WERI-Rb-1 (cell line): Measurements from ENCODE around the gene METTL24.

Experiments used
- DNase-seq: peaks from one replicate; pipeline ENCODE4 v3.0.0-alpha.2; 2020
- H3K27ac ChIP-seq: fragments of 250-450 bp; sonication (Bioruptor Pico); 2 replicates; pipeline ENCODE4 v1.5.1; 2020; ENCODE audit warnings: mild to moderate bottlenecking, moderate library complexity
- H3K27me3 ChIP-seq: fragments of 250-450 bp; sonication (Bioruptor Pico); 2 replicates; pipeline ENCODE4 v1.5.1; 2021; ENCODE audit warnings: mild to moderate bottlenecking, low read depth, moderate library complexity; ENCODE audit not compliant: insufficient read depth, severe bottlenecking
- H3K36me3 ChIP-seq: fragments of 250-450 bp; sonication (Bioruptor Pico); 2 replicates; pipeline ENCODE4 v1.5.1; 2020; ENCODE audit warnings: mild to moderate bottlenecking, moderate library complexity
- H3K4me3 ChIP-seq: 2 replicates; pipeline ENCODE4 v1.5.1; 2011; ENCODE audit warnings: low read depth, mild to moderate bottlenecking, control low read depth, low read length
- H3K9me3 ChIP-seq: fragments of 250-450 bp; sonication (Bioruptor Pico); 2 replicates; pipeline ENCODE4 v1.5.1; 2021; ENCODE audit warnings: mild to moderate bottlenecking, moderate library complexity; ENCODE audit not compliant: severe bottlenecking
- TF ChIP-seq, protein P1 (sequence below): IDR thresholded peaks from 2 replicates; pipeline ENCODE4 v1.5.1; 2011; ENCODE audit warnings: low read depth, mild to moderate bottlenecking, control low read depth, inconsistent platforms, low read length

Gene METTL24

DNA sequence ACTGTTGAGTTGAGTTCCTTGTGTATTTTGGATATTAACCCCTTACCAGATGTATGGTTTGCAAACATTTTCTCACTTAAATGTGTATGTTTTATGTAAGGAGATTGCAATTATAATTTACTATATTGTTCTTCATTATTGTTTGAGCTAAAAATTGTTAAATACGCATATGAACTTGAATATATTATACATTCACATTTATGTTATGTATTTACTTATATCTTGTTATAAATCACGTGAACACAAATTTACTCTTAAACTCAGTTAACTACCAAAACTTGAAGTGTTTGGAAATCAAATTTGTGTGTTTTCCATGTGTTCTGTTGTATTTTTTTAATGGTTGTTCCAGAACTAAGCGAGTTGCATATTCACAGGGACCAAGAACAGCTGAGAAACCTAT lies 159.6 kb downstream of the METTL24 start:
- Histone ChIP-seq H3K4me3 (no peak overlapping the region), H3K36me3 (peaks cover 3% of the 10 kb centered on the region)
- TF ChIP-seq, protein P1, sequence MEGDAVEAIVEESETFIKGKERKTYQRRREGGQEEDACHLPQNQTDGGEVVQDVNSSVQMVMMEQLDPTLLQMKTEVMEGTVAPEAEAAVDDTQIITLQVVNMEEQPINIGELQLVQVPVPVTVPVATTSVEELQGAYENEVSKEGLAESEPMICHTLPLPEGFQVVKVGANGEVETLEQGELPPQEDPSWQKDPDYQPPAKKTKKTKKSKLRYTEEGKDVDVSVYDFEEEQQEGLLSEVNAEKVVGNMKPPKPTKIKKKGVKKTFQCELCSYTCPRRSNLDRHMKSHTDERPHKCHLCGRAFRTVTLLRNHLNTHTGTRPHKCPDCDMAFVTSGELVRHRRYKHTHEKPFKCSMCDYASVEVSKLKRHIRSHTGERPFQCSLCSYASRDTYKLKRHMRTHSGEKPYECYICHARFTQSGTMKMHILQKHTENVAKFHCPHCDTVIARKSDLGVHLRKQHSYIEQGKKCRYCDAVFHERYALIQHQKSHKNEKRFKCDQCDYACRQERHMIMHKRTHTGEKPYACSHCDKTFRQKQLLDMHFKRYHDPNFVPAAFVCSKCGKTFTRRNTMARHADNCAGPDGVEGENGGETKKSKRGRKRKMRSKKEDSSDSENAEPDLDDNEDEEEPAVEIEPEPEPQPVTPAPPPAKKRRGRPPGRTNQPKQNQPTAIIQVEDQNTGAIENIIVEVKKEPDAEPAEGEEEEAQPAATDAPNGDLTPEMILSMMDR, result no peak

DNA sequence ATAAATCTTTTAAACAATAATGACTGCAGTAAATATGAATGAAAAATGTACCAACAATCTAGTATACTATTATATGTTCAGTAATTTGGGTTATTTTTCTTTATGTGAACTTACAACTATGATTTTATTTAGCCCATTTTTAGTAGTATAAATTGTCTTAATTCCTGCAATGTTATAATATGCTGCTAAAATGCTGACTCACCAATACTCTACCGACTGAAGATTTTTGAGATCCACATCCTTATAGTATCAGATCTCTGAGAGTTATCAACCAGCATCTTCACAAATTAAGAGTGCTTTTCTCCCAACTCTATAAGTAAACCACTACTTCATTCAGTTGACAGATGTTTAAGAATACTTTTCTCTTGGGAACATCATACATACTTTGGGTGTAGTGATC lies 161.3 kb downstream of the METTL24 start:
- no peaks in the 10 kb centered on the region for H3K27me3 ChIP-seq
- no peak overlapping the region for H3K4me3 ChIP-seq
- H3K36me3 ChIP-seq, result peaks cover 6% of the 10 kb centered on the region
- DNase-seq, result no peak
- TF ChIP-seq, protein P1, result no peak
- no peak overlapping the region for H3K27ac ChIP-seq
- no peaks in the 10 kb centered on the region for H3K9me3 ChIP-seq

More for the DNA sequence above, 159.6 kb downstream of the METTL24 start:
- no peaks in the 10 kb centered on the region for H3K9me3 ChIP-seq
- H3K27ac ChIP-seq, result no peak overlapping the region
- no peak for DNase-seq
- no peaks in the 10 kb centered on the region for H3K27me3 ChIP-seq

DNA sequence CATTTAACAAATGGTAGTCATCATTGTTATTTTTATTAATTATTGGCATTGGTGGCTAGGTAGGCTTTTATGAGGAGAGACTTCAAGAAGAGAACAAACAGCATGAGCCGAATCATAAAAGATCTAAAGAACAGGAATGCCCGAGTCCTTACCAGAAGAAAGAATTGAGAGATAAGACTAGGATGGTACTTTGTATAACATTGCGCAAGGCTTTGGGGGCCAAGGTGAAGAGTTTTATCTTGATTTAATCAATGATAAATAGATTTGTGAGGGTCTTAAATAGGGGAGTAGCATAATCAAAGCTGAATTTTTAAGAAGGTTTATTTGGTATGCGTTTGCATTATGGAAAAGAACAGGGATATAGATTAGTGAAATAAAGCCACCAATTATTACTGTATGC lies 162.5 kb downstream of the METTL24 start:
- no peak overlapping the region for H3K27ac ChIP-seq

More for the DNA sequence above, 162.5 kb downstream of the METTL24 start:
- Histone ChIP-seq H3K4me3 (no peak overlapping the region), H3K9me3 (no peaks in the 10 kb centered on the region), H3K27me3 (no peaks in the 10 kb centered on the region), H3K36me3 (peaks cover 6% of the 10 kb centered on the region)
- DNase-seq, result no peak
- TF ChIP-seq, protein P1, result no peak
